KMS-11 (cell line): Measurements from ENCODE around the gene CAV1.
"Not testable (repeated sequence)": the region's sequence is repeated elsewhere in the genome, so short reads cannot be mapped to it uniquely, and the experiment has no call there.

Experiments used
- H2AFZ ChIP-seq: fragments of 200-600 bp; sonication (generic); 2 replicates; pipeline ENCODE4 v1.6.1; 2016; ENCODE audit warnings: antibody characterized with exemption, mixed run types, low read depth
- H3K27ac ChIP-seq: fragments of 200-600 bp; sonication (generic); 2 replicates; pipeline ENCODE4 v1.6.1; 2016; ENCODE audit warnings: mild to moderate bottlenecking, mixed run types
- H3K27me3 ChIP-seq: fragments of 200-600 bp; sonication (generic); 2 replicates; pipeline ENCODE4 v1.6.1; 2017; ENCODE audit warnings: mild to moderate bottlenecking, low read depth, mixed run types, moderate library complexity; ENCODE audit not compliant: insufficient read depth
- H3K36me3 ChIP-seq: fragments of 200-600 bp; sonication (generic); 2 replicates; pipeline ENCODE4 v1.6.1; 2017; ENCODE audit warnings: mild to moderate bottlenecking, mixed run types; ENCODE audit not compliant: insufficient read depth
- H3K4me1 ChIP-seq: fragments of 200-600 bp; sonication (generic); 2 replicates; pipeline ENCODE4 v1.6.1; 2016; ENCODE audit warnings: mild to moderate bottlenecking, low read depth, mixed run types; ENCODE audit not compliant: poor library complexity, severe bottlenecking
- H3K4me2 ChIP-seq: fragments of 200-600 bp; sonication (generic); 2 replicates; pipeline ENCODE4 v1.7.0; 2016; ENCODE audit warnings: mild to moderate bottlenecking, mixed run types
- H3K4me3 ChIP-seq: fragments of 200-600 bp; sonication (generic); IDR thresholded peaks from 2 replicates; pipeline ENCODE4 v1.6.1; 2017; ENCODE audit warnings: low read depth, low read length, mixed read lengths; ENCODE audit not compliant: insufficient read depth
- H3K79me2 ChIP-seq: fragments of 200-600 bp; sonication (generic); 2 replicates; pipeline ENCODE4 v1.6.1; 2016; ENCODE audit warnings: low read depth, mixed run types; ENCODE audit not compliant: insufficient read depth
- H3K9ac ChIP-seq: fragments of 200-600 bp; sonication (generic); 2 replicates; pipeline ENCODE4 v1.6.1; 2016; ENCODE audit warnings: mild to moderate bottlenecking, mixed run types
- H4K20me1 ChIP-seq: fragments of 200-600 bp; sonication (generic); 2 replicates; pipeline ENCODE4 v1.6.1; 2016; ENCODE audit warnings: mild to moderate bottlenecking, mixed run types; ENCODE audit not compliant: insufficient read depth
- TF ChIP-seq, protein P1 (sequence below): fragments of 200-600 bp; sonication (generic); conservative IDR thresholded peaks from 2 replicates; pipeline ENCODE4 v1.6.1; 2017; ENCODE audit warnings: low read depth, mild to moderate bottlenecking, antibody characterized with exemption, low read length, moderate library complexity, mixed read lengths

Gene CAV1

DNA sequence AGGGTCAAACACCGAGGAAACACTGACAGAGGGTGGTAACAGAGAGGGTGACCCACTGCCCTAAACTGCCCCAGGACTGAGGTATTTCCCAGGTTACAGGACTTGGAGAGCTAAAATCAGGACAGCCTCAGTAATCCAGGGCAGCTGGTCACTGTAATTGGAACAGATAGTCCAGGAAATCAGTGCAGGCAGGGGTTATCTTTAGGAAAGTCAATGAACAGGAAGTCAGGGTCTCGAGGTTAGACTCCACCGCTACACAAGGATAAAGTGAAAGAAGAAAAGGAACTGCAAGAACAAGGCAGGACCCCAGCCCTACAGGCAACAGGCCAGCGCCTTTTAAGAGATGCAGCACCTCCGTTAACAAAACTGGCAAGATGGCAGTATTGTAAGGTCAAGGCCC lies 61.1 kb downstream of the CAV1 start:
- H4K20me1 ChIP-seq = no peaks in the 10 kb centered on the region
- H3K9ac ChIP-seq = no peak overlapping the region
- no peaks in the 10 kb centered on the region for H3K36me3 ChIP-seq
- H3K79me2 ChIP-seq = no peaks in the 10 kb centered on the region
- no peaks in the 10 kb centered on the region for H3K27me3 ChIP-seq
- TF ChIP-seq, protein P1, sequence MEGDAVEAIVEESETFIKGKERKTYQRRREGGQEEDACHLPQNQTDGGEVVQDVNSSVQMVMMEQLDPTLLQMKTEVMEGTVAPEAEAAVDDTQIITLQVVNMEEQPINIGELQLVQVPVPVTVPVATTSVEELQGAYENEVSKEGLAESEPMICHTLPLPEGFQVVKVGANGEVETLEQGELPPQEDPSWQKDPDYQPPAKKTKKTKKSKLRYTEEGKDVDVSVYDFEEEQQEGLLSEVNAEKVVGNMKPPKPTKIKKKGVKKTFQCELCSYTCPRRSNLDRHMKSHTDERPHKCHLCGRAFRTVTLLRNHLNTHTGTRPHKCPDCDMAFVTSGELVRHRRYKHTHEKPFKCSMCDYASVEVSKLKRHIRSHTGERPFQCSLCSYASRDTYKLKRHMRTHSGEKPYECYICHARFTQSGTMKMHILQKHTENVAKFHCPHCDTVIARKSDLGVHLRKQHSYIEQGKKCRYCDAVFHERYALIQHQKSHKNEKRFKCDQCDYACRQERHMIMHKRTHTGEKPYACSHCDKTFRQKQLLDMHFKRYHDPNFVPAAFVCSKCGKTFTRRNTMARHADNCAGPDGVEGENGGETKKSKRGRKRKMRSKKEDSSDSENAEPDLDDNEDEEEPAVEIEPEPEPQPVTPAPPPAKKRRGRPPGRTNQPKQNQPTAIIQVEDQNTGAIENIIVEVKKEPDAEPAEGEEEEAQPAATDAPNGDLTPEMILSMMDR = no peak
- no peak overlapping the region for H3K27ac ChIP-seq
- H3K4me1 ChIP-seq = peaks cover 78% of the 10 kb centered on the region
- H3K4me3 ChIP-seq = no peak overlapping the region
- H3K4me2 ChIP-seq = no peak overlapping the region
- no peak overlapping the region for H2AFZ ChIP-seq

DNA sequence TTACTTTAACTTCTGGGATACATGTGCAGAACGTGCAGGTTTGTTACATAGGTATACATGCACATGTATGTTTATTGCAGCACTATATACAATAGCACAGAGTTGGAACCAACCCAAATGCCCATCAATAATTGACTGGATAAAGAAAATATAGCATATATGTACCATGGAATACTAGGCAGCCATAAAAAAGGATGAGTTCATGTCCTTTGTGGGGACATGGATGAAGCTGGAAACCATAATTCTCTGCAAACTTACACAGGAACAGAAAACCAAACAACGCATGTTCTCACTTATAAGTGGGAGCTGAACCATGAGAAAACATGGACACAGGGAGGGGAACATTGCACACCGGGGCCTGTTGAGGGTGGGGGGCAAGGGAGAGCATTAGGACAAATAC lies 62.4 kb downstream of the CAV1 start:
- H3K27ac ChIP-seq, H3K9ac ChIP-seq, H2AFZ ChIP-seq, H3K4me2 ChIP-seq, H3K4me3 ChIP-seq, H3K27me3 ChIP-seq, H3K79me2 ChIP-seq, H4K20me1 ChIP-seq, H3K36me3 ChIP-seq: not testable (repeated sequence)
- H3K4me1 ChIP-seq = peaks cover 72% of the 10 kb centered on the region

DNA sequence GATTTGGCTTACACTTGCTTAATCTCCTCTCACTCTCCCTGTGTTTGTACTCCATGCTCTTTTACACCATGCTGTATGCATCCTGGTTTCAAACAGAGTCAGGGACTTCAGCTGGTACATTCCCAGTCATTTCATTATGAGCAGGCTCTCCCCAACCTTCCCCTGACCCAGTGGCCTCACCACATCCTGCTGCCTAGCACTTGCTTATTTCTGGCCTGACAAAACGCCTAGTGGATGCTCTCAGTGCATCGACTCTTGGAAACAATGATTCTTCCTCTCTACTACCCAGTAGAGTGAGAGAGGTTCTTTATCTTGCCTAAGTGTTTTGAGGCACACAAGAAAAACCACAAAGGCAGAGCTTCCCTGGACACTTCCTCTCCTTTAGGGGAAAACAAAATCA lies 63.4 kb downstream of the CAV1 start:
- Histone ChIP-seq H3K4me1 (peaks cover 62% of the 10 kb centered on the region), H2AFZ (peak overlapping the region; percentile 32; the same call in 1 of the 2 replicates), H4K20me1 (no peaks in the 10 kb centered on the region), H3K4me2 (peak overlapping the region; percentile 33), H3K27ac (peak overlapping the region; percentile 29; the same call in 1 of the 2 replicates), H3K9ac (no peak overlapping the region), H3K4me3 (no peak overlapping the region), H3K36me3 (no peaks in the 10 kb centered on the region), H3K27me3 (no peaks in the 10 kb centered on the region), H3K79me2 (no peaks in the 10 kb centered on the region)
- TF ChIP-seq, protein P1 = no peak

DNA sequence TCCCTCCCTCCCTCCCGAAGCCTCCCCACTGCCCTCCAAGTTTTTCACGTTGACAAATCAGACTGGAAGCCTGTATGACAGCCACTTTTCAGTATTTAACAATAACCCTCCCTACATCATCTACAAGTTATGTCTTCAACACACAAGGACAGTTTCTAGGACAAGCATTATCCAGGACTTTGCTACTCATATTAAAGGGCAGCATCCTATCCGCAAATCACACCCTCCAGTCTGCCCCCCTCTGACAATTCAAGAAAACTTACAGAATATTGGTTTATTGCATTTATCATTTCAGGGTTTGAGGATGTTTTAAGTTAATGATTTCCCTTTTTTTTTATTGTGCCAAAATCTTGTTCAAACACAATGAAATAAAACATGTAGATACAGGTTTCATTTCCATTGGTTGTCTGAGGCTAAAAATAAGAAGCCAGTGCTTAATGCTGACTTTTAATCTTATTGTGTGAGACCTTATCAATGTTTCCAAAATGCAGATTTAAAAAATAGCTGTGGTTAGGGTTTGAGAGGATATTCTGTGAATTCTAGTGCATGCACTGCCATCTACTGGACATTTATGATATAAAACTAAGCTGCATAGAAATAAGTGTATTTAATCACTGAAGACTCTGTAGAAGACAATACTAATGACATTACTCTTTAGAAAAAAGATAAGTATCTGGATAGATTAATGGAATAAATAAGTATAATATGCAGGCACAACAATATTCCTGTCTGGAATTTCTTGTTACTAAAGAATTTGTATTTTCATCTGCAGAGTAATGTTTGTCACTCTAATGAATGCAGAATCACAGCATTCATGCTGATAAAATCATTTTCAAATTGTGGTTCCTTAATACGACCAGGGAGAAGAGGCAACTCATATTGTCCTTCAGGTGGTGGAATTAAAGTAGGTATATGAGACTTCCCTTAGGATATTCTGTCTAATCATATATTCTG lies 64.1 kb downstream of the CAV1 start:
- Histone ChIP-seq H3K27me3 (no peaks in the 10 kb centered on the region), H3K4me1 (peaks cover 55% of the 10 kb centered on the region), H3K79me2 (no peaks in the 10 kb centered on the region), H3K9ac (no peak overlapping the region), H3K4me3 (no peak overlapping the region), H4K20me1 (no peaks in the 10 kb centered on the region), H3K36me3 (no peaks in the 10 kb centered on the region), H3K4me2 (peak overlapping the region; percentile 33), H3K27ac (peak overlapping the region; percentile 29; the same call in 1 of the 2 replicates), H2AFZ (peak overlapping the region; percentile 32; the same call in 1 of the 2 replicates)
- TF ChIP-seq, protein P1 = peak; percentile 97
